Measurements from ENCODE around the gene FBXO38.

- TF ChIP-seq CTCF (conservative IDR thresholded peaks at IDR 0.05; ENCODE audit: low read length): no peak
- no peak for TF ChIP-seq EZH2phosphoT487 (IDR thresholded peaks at IDR 0.05; ENCODE audit: borderline replicate concordance, low read depth, low read length)
Observed at GRCh38 chr5:148335259-148335658, 48.5 kb upstream of the FBXO38 start, which contains the start of gene SPINK9.
